Measurements from ENCODE around the gene USP10.

USP10 gene

DNA sequence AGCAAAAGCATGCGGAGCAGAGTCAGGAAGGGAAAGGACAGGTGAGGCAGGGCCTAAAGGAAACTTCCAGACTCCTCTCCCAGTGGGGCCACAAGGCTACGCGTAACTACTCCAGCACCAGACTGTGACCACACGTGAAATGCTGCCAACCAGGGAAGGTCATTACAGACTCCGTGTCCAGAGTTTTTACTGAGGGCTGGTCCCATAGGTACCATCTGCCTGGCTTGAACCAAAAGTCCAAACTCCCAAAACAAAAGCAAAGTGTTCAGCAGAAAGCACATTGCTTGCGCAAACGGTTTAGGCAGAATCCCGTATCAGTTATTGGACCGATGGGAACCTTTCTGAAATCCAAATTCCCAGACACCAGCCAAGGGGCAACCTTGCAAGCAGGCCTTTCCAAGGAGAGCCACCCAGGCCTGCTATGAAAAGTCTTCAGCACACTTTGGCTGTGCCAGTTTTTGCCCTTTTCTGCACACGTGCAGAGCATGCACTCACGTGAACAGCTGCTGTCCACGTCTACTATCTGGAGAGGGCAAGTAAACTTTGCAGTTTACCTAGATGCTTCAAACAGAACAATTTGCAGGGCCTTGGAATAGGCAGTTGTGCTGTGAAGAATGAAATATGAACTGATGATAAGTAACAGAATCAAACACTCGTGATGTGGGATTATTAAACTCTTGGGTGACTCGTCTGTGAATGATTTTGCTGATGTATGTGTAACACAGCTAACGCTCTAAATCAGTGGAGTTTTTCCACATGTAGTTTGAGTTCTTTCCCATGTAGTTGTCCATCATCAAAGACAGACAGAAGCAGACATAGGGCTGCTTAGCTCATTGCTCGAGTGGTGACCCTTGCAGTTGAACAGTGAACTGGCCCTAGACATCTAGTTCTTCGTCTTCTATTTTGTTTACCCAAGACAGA lies 61.9 kb downstream of the USP10 start:
- Histone ChIP-seq H3K4me3 (ENCODE audit: low read depth, low read length) (no peak overlapping the region), H3K4me1 (ENCODE audit: control insufficient read depth, insufficient read depth, low read length) (no peaks in the 10 kb centered on the region), H3K27ac (ENCODE audit: extremely low read depth, low read depth, low read length) (no peak overlapping the region), H3K36me3 (ENCODE audit: control insufficient read depth in 2 of 2, insufficient read depth in 1 of 2, low read length in 2 of 2) (peaks cover 9 to 83% of the 10 kb centered on the region in 2 experiments), H3K9me3 (ENCODE audit: control insufficient read depth, insufficient read depth, low read depth, low read length) (no peaks in the 10 kb centered on the region)
- CTCF ChIA-PET = interaction anchor here (3.9 kb wide), 2 partner anchors 24 to 209 kb away, joined by 19 to 28 read pairs; no protein-coding TSS in a partner anchor
- TF ChIP-seq WT1 (tag by site-specific recombination; IDR thresholded peaks at IDR 0.05) = no peak
- TF ChIP-seq ZNF350 (tag by site-specific recombination; IDR thresholded peaks at IDR 0.05) = no peak
- TF ChIP-seq SP7 (tag by site-specific recombination; IDR thresholded peaks at IDR 0.05) = no peak
- TF ChIP-seq GLIS2 (tag by site-specific recombination; IDR thresholded peaks at IDR 0.05) = no peak
- TF ChIP-seq ZBTB21 (tag by site-specific recombination; IDR thresholded peaks at IDR 0.05) = no peak
- TF ChIP-seq, protein P1, sequence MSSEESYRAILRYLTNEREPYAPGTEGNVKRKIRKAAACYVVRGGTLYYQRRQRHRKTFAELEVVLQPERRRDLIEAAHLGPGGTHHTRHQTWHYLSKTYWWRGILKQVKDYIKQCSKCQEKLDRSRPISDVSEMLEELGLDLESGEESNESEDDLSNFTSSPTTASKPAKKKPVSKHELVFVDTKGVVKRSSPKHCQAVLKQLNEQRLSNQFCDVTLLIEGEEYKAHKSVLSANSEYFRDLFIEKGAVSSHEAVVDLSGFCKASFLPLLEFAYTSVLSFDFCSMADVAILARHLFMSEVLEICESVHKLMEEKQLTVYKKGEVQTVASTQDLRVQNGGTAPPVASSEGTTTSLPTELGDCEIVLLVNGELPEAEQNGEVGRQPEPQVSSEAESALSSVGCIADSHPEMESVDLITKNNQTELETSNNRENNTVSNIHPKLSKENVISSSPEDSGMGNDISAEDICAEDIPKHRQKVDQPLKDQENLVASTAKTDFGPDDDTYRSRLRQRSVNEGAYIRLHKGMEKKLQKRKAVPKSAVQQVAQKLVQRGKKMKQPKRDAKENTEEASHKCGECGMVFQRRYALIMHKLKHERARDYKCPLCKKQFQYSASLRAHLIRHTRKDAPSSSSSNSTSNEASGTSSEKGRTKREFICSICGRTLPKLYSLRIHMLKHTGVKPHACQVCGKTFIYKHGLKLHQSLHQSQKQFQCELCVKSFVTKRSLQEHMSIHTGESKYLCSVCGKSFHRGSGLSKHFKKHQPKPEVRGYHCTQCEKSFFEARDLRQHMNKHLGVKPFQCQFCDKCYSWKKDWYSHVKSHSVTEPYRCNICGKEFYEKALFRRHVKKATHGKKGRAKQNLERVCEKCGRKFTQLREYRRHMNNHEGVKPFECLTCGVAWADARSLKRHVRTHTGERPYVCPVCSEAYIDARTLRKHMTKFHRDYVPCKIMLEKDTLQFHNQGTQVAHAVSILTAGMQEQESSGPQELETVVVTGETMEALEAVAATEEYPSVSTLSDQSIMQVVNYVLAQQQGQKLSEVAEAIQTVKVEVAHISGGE (tag by site-specific recombination; conservative IDR thresholded peaks at IDR 0.05; ENCODE audit: low read depth) = no peak
- TF ChIP-seq, protein P2, sequence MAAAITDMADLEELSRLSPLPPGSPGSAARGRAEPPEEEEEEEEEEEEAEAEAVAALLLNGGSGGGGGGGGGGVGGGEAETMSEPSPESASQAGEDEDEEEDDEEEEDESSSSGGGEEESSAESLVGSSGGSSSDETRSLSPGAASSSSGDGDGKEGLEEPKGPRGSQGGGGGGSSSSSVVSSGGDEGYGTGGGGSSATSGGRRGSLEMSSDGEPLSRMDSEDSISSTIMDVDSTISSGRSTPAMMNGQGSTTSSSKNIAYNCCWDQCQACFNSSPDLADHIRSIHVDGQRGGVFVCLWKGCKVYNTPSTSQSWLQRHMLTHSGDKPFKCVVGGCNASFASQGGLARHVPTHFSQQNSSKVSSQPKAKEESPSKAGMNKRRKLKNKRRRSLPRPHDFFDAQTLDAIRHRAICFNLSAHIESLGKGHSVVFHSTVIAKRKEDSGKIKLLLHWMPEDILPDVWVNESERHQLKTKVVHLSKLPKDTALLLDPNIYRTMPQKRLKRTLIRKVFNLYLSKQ (tag by site-specific recombination; IDR thresholded peaks at IDR 0.05; ENCODE audit: borderline replicate concordance) = no peak
- TF ChIP-seq ZNF221 (tag by site-specific recombination; IDR thresholded peaks at IDR 0.05; ENCODE audit: borderline replicate concordance) = no peak
- no peak for TF ChIP-seq ZNF24 (tag by site-specific recombination; IDR thresholded peaks at IDR 0.05)
- TF ChIP-seq ZNF670 (tag by site-specific recombination; IDR thresholded peaks at IDR 0.05; ENCODE audit: low read depth) = no peak
- TF ChIP-seq ZBTB1 (tag by site-specific recombination; IDR thresholded peaks at IDR 0.05) = no peak
- TF ChIP-seq ZNF362 (tag by site-specific recombination; IDR thresholded peaks at IDR 0.05) = no peak
- TF ChIP-seq, protein P3, sequence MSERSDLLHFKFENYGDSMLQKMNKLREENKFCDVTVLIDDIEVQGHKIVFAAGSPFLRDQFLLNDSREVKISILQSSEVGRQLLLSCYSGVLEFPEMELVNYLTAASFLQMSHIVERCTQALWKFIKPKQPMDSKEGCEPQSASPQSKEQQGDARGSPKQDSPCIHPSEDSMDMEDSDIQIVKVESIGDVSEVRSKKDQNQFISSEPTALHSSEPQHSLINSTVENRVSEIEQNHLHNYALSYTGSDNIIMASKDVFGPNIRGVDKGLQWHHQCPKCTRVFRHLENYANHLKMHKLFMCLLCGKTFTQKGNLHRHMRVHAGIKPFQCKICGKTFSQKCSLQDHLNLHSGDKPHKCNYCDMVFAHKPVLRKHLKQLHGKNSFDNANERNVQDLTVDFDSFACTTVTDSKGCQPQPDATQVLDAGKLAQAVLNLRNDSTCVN (tag by site-specific recombination; optimal IDR thresholded peaks at IDR 0.05) = no peak
- POLR2A ChIA-PET = no interaction called here

GRCh38 chr16:84763164-84763563 lies 63.4 kb downstream of the USP10 start:
- POLR2A ChIA-PET = no interaction called here

More at GRCh38 chr16:84763164-84763563, 63.4 kb downstream of the USP10 start:
- Histone ChIP-seq H3K4me3 (ENCODE audit: low read depth, low read length) (no peak overlapping the region), H3K27ac (ENCODE audit: extremely low read depth, low read depth, low read length) (no peak overlapping the region), H3K9me3 (ENCODE audit: control insufficient read depth, insufficient read depth, low read depth, low read length) (no peaks in the 10 kb centered on the region), H3K36me3 (ENCODE audit: control insufficient read depth in 2 of 2, insufficient read depth in 1 of 2, low read length in 2 of 2) (peaks cover 9 to 88% of the 10 kb centered on the region in 2 experiments), H3K4me1 (ENCODE audit: control insufficient read depth, insufficient read depth, low read length) (no peaks in the 10 kb centered on the region)
- CTCF ChIA-PET = interaction anchor here (0.6 to 1.4 kb wide), 4 partner anchors 8 to 958 kb away, joined by 3 to 10 read pairs (median 5); no protein-coding TSS in a partner anchor
- no peak for TF ChIP-seq GLI4 (tag by site-specific recombination; IDR thresholded peaks at IDR 0.05)

All from HEK293 (cell line).